HEK293 (cell line): ENCODE measurements around the gene DRD4.

Experiments used
- ATF2 ChIP-seq: fragments of 450-650 bp; formaldehyde crosslinking; IDR thresholded peaks from 2 replicates; pipeline ENCODE4 v1.5.1; 2016; ENCODE audit warnings: missing biosample characterization, missing genetic modification characterization, low read depth
- CTCF ChIP-seq: fragments of 450-650 bp; formaldehyde crosslinking; IDR thresholded peaks from 2 replicates; pipeline ENCODE4 v1.5.1; 2016; ENCODE audit warnings: missing biosample characterization, missing genetic modification characterization
- KLF17 ChIP-seq: fragments of 450-650 bp; formaldehyde crosslinking; IDR thresholded peaks from 2 replicates; pipeline ENCODE4 v1.5.1; 2016; ENCODE audit warnings: missing biosample characterization, missing genetic modification characterization
- REST ChIP-seq: fragments of 450-650 bp; formaldehyde crosslinking; IDR thresholded peaks from 2 replicates; pipeline ENCODE4 v1.5.1; 2016; ENCODE audit warnings: missing biosample characterization, missing genetic modification characterization
- ZNF175 ChIP-seq: fragments of 450-650 bp; formaldehyde crosslinking; IDR thresholded peaks from 2 replicates; pipeline ENCODE4 v1.5.1; 2016; ENCODE audit warnings: missing biosample characterization, missing genetic modification characterization
- ZNF501 ChIP-seq: fragments of 450-650 bp; formaldehyde crosslinking; IDR thresholded peaks from 2 replicates; pipeline ENCODE4 v1.5.1; 2016; ENCODE audit warnings: missing biosample characterization, missing genetic modification characterization
- ZNF660 ChIP-seq: fragments of 450-650 bp; IDR thresholded peaks from 2 replicates; pipeline ENCODE4 v1.5.1; 2018; ENCODE audit warnings: missing biosample characterization, mild to moderate bottlenecking, missing genetic modification characterization

GRCh38 chr11:624705-625635 lies 12.1 kb upstream of the DRD4 start, which contains the start of gene CDHR5:
- TF ChIP-seq REST: no peak
- TF ChIP-seq ATF2 (tag by site-specific recombination): no peak
- no peak for TF ChIP-seq ZNF175 (tag by site-specific recombination)
- TF ChIP-seq CTCF (tag by site-specific recombination): no peak
- no peak for TF ChIP-seq ZNF660 (tag by site-specific recombination)
- no peak for TF ChIP-seq ZNF501 (tag by site-specific recombination)
- TF ChIP-seq KLF17: no peak
